Testis (tissue), 2 donors: ENCODE data around the gene FAM240B.

ENCODE experiments used
- CTCF ChIP-seq, 3 experiments: fragments of 450-650 bp in 2 of 3; fragments of 200-600 bp in 1 of 3; sonication (generic) in 1 of 3; IDR thresholded peaks; one replicate each; pipeline ENCODE4 v1.5.1; 2016 to 2019; ENCODE audit warnings: antibody characterized with exemption in 3 of 3, mild to moderate bottlenecking in 2 of 3, moderate library complexity in 1 of 3
- POLR2A ChIP-seq: fragments of 450-650 bp; IDR thresholded peaks from one replicate; pipeline ENCODE4 v1.6.1; 2017; ENCODE audit warnings: antibody characterized with exemption, mild to moderate bottlenecking, moderate library complexity

- TF ChIP-seq CTCF (IDR thresholded peaks at IDR 0.05): no peak
- no peak for TF ChIP-seq POLR2A
These were observed 17.3 kb upstream of the FAM240B start for GRCh38 chr9:38737246-38737645.
